ENCODE measurements around the gene RNF32.

Gene RNF32

DNA sequence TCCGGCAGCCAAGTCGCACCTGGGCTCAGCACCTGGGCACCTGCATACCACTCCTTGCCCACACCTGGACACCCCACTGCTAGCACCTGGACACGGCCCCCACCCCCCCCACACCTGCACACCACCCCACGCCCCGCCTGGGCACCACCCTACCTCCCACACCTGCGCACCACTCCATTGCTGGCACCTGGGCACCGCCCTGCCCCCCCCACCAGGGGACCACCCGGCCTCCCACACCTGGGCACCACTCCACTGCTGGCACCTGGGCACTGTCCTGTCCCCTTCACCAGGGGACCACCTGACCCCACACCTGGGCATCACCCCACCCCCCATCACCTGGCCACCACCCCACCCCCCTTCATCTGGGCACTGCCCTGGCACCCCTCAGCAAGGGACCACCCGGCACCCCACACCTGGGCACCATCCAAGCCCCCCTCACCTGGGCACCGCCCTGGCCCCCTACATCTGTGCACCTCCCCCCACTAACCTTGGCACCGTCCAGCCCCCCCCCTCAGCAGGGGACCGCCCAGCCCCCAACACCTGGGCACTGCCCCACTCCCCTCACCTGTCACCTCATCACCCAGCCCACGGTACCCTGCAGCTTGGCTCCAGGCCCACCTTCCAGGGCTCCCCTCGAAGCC is 33.8 kb upstream of the RNF32 start:
- Histone ChIP-seq H3K4me3 (ENCODE audit: extremely low read depth, insufficient read depth, low read length, poor library complexity, severe bottlenecking) (no peak overlapping the region), H3K27ac (ENCODE audit: low read depth, low read length, severe bottlenecking) (no peak overlapping the region), H3K9me3 (ENCODE audit: control insufficient read depth, low read length) (no peaks in the 10 kb centered on the region), H3K36me3 (ENCODE audit: control insufficient read depth, insufficient read depth, low read length) (no peaks in the 10 kb centered on the region), H3K4me1 (ENCODE audit: control insufficient read depth, insufficient read depth, low read length, poor library complexity, severe bottlenecking) (peaks cover 5% of the 10 kb centered on the region)
- WGBS, 2 experiments (ENCODE audit: insufficient coverage in 2 of 2): 98 to 100% methylated on average over 2 to 4 of the region's 14 CpGs

DNA sequence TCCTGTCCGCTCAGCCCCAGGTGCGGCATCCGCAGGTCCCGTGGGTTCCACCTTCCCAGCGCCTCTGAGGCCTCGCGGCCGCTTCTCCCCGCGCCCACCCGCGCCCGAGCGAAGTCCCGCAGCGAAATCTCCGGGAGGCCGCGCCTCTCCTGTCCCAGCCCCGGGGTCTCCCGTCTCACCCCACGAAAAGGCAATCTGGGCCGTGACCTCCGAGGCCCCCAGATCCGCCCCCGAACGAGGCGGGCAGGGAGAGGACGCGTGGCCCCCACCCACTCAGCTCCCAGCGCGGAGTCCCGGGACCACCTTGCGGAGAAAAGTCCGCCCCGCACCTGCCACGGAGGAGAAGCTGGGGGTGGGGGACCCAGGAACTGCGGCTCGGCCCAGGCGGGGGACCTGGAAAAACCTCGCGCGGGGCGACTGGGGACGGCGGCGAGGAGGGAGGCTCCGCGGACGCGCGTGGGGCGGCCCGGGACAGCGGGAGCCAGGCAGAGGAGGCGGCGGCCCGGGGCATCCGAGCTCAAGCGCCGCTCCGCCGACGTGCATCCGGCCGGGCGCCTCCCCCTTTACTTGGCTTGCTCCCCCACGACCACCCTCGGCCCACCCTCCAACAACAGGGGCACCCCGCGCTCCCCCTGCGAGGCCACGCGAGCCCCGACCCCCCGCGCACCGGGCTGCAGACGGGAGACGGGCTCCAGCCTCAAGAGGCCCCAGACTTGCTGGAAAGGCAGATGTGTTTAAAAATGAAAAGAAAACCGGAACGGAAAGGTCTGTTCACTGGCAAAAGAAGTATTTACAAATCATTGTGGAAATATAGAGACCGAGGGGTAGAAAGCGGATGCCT is 33.0 kb upstream of the RNF32 start:
- Histone ChIP-seq H3K4me3 (ENCODE audit: extremely low read depth, insufficient read depth, low read length, poor library complexity, severe bottlenecking) (no peak overlapping the region), H3K4me1 (ENCODE audit: control insufficient read depth, insufficient read depth, low read length, poor library complexity, severe bottlenecking) (peaks cover 5% of the 10 kb centered on the region), H3K36me3 (ENCODE audit: control insufficient read depth, insufficient read depth, low read length) (no peaks in the 10 kb centered on the region), H3K27ac (ENCODE audit: low read depth, low read length, severe bottlenecking) (no peak overlapping the region), H3K9me3 (ENCODE audit: control insufficient read depth, low read length) (no peaks in the 10 kb centered on the region)
- WGBS, 2 experiments (ENCODE audit: insufficient coverage in 2 of 2): 96 to 97% methylated on average over 26 to 59 of the region's 84 CpGs

DNA sequence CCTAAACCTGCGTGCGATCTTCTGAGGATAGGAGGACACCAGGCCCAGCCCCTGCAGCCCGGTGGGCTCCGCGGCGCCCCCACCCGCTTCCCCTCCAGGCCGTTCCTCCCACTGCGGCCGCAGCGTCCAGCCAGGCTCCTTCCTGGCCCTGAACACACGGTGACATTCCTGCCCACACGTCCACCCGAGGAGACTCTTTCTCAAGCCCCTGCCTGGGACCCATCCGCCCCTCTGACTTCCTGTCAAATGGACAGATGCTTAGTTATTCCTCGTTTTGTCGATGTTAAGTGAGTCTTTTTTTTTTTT is 32.4 kb upstream of the RNF32 start:
- H3K4me3 ChIP-seq (ENCODE audit: extremely low read depth, insufficient read depth, low read length, poor library complexity, severe bottlenecking): no peak overlapping the region
- WGBS, 2 experiments (ENCODE audit: insufficient coverage in 2 of 2): 90 to 94% methylated on average over 14 to 17 of the region's 17 CpGs
- peaks cover 5% of the 10 kb centered on the region for H3K4me1 ChIP-seq (ENCODE audit: control insufficient read depth, insufficient read depth, low read length, poor library complexity, severe bottlenecking)
- no peak overlapping the region for H3K27ac ChIP-seq (ENCODE audit: low read depth, low read length, severe bottlenecking)
- no peaks in the 10 kb centered on the region for H3K9me3 ChIP-seq (ENCODE audit: control insufficient read depth, low read length)
- no peaks in the 10 kb centered on the region for H3K36me3 ChIP-seq (ENCODE audit: control insufficient read depth, insufficient read depth, low read length)

DNA sequence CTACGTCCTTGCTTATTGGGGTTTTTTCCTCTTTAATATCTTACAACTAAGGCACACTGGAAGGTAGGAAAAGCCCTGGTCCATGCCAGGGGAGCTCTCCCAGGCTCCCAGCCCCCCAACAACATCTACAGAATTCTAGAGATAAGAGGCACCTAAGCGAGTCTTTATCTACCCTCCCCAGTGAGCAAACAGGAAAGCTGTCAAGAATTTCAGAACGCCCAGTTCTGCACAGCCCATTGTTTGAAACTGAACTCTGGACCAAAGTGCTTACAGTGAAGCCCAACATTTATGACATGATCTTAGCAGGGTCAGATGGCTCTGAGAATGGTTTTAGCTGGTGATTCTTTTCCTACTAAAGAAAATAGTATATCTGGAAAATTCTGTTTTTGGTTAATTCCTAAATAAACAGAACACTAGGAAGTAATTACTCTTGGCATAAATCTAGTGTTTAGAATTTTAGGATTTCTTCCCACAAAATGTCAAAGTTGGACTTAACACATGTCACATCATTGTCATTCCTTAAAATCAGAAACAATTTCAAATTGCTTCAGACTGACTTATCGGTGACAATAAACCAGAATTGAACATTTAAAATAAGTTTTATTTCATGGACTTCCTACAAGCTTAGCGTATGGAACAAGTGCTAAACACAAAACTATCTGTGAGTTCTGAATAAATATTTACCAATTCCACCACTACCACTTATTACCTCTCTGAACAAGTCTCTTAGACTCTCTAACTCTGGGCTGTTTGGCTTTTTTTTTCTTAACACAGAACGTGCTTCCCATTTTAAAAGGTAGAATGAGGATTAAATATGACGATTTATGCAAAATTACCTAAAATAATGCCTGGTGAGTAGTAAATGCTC is 31.3 kb upstream of the RNF32 start:
- Histone ChIP-seq H3K9me3 (ENCODE audit: control insufficient read depth, low read length) (no peaks in the 10 kb centered on the region), H3K36me3 (ENCODE audit: control insufficient read depth, insufficient read depth, low read length) (no peaks in the 10 kb centered on the region), H3K27ac (ENCODE audit: low read depth, low read length, severe bottlenecking) (no peak overlapping the region), H3K4me3 (ENCODE audit: extremely low read depth, insufficient read depth, low read length, poor library complexity, severe bottlenecking) (no peak overlapping the region), H3K4me1 (ENCODE audit: control insufficient read depth, insufficient read depth, low read length, poor library complexity, severe bottlenecking) (peaks cover 5% of the 10 kb centered on the region)
- WGBS, 2 experiments (ENCODE audit: insufficient coverage in 2 of 2): 82 to 88% methylated on average over 3 to 5 of the region's 7 CpGs

DNA sequence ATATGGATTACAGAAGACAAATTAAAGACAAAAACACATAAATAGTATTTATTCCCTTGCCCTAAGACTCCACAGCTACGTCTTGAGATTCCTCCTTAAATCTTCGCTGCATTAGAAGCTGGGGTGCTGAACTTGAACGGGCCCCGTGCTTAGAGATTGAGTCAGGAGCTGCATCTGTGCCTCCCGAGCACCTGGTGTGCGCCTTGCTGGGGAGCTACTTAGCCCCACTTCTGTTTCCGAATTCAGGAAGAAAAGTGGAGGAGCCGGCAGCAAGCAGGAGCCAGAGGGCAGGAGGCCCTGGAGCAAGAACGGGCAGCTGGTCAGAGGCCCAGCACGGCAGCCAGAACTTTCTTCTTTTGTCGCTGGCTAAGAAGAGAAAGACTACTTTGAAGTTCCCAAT is 30.4 kb upstream of the RNF32 start:
- Histone ChIP-seq H3K4me3 (ENCODE audit: extremely low read depth, insufficient read depth, low read length, poor library complexity, severe bottlenecking) (no peak overlapping the region), H3K4me1 (ENCODE audit: control insufficient read depth, insufficient read depth, low read length, poor library complexity, severe bottlenecking) (no peaks in the 10 kb centered on the region), H3K36me3 (ENCODE audit: control insufficient read depth, insufficient read depth, low read length) (no peaks in the 10 kb centered on the region), H3K9me3 (ENCODE audit: control insufficient read depth, low read length) (no peaks in the 10 kb centered on the region), H3K27ac (ENCODE audit: low read depth, low read length, severe bottlenecking) (no peak overlapping the region)
- 82 to 88% methylated on average over 10 of the region's 11 CpGs for WGBS, 2 experiments (ENCODE audit: insufficient coverage in 2 of 2)

DNA sequence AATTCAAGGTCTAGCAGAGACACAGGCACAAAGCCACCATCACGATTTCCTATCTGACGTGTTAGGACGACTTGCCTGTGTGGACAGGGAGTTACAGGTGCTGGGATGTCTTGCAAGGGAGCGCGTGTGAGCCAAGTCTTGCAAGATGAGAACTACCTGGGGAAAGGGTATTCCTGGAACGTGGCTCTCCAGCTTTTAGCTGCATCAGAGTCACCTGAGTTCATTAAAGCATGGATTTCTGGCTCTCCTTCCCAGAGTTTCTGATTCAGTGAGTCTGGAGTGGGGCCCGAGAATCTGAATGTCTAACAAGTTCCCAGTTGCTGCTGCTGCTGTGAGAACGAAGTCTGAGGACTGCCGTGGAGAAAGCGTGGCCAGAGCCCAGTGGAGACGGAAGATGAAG is 30.0 kb upstream of the RNF32 start:
- Histone ChIP-seq H3K36me3 (ENCODE audit: control insufficient read depth, insufficient read depth, low read length) (no peaks in the 10 kb centered on the region), H3K4me3 (ENCODE audit: extremely low read depth, insufficient read depth, low read length, poor library complexity, severe bottlenecking) (no peak overlapping the region), H3K9me3 (ENCODE audit: control insufficient read depth, low read length) (no peaks in the 10 kb centered on the region), H3K27ac (ENCODE audit: low read depth, low read length, severe bottlenecking) (no peak overlapping the region), H3K4me1 (ENCODE audit: control insufficient read depth, insufficient read depth, low read length, poor library complexity, severe bottlenecking) (no peaks in the 10 kb centered on the region)
- WGBS, 2 experiments (ENCODE audit: insufficient coverage in 2 of 2): 81 to 83% methylated on average over 11 of the region's 11 CpGs

DNA sequence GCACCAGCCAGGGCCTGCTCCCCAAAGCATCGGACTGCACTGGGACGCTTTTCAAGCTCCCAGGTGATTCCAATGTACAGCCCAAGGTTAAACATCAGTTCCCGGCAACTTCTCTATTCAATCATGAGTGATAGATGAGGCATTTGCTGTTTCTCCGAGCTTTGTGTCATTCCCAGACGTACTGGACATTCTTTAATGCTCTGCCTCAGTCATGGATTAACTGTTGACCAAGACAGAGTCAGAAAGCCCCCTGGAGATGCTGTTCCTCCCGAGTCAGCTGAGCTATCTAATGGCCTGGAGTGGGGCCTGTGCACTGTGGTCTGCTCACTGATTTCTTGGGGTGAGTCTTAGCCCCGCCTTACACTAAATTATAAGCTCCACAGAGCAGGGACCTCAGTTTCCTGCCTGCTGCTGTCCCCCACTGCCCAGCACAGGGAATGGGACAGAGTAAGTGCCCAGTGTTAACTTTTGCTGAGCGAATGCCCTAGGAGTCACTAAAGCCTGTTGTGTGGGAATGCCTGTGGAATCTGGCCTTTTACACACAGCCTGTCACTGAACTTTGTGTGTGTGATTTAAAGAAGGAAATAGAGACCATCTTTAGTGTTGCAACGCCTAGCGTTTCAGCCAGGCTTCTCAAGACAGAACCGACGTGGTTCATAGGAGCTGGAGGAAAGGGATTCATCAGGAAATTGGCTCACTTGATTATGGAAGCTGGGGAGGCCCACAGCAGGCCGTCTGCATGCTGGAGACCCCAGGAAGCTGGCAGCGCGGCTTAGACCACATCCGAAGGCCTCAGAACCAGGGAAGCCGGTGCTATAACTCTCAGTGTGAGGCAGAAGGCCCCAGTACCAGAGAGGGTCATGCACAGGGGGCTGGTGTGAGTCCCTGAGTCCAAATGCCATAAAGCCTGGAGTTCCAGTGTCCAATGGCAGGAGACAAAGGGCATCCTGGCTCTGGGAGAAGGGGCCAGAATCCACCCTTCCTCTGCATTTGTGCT is 29.3 kb upstream of the RNF32 start:
- WGBS, 2 experiments (ENCODE audit: insufficient coverage in 2 of 2): 90 to 92% methylated on average over 14 to 15 of the region's 17 CpGs
- Histone ChIP-seq H3K4me1 (ENCODE audit: control insufficient read depth, insufficient read depth, low read length, poor library complexity, severe bottlenecking) (no peaks in the 10 kb centered on the region), H3K4me3 (ENCODE audit: extremely low read depth, insufficient read depth, low read length, poor library complexity, severe bottlenecking) (no peak overlapping the region), H3K36me3 (ENCODE audit: control insufficient read depth, insufficient read depth, low read length) (no peaks in the 10 kb centered on the region), H3K27ac (ENCODE audit: low read depth, low read length, severe bottlenecking) (no peak overlapping the region), H3K9me3 (ENCODE audit: control insufficient read depth, low read length) (no peaks in the 10 kb centered on the region)

DNA sequence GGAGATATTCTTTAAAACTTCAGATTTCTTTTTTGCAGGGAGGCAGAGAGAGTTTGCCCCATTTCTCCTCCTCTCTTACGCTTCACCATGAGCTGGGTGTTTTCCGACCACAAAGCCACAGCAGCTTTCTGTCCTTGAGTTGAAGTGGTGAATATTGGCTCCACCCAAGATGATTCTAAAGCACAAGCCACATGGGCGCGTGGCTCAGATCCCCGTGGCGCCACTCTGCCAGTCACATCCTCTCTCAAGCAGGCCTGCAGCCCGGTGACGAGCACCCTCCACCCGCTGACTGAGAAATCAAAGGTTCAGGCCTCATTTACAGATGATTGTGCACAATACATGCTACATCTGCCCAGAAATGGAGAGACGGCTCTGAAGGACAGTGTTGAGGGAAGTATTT is 27.6 kb upstream of the RNF32 start:
- Histone ChIP-seq H3K4me3 (ENCODE audit: extremely low read depth, insufficient read depth, low read length, poor library complexity, severe bottlenecking) (no peak overlapping the region), H3K4me1 (ENCODE audit: control insufficient read depth, insufficient read depth, low read length, poor library complexity, severe bottlenecking) (no peaks in the 10 kb centered on the region), H3K9me3 (ENCODE audit: control insufficient read depth, low read length) (no peaks in the 10 kb centered on the region), H3K36me3 (ENCODE audit: control insufficient read depth, insufficient read depth, low read length) (no peaks in the 10 kb centered on the region), H3K27ac (ENCODE audit: low read depth, low read length, severe bottlenecking) (no peak overlapping the region)
- 97 to 100% methylated on average over 3 to 7 of the region's 10 CpGs for WGBS, 2 experiments (ENCODE audit: insufficient coverage in 2 of 2)

DNA sequence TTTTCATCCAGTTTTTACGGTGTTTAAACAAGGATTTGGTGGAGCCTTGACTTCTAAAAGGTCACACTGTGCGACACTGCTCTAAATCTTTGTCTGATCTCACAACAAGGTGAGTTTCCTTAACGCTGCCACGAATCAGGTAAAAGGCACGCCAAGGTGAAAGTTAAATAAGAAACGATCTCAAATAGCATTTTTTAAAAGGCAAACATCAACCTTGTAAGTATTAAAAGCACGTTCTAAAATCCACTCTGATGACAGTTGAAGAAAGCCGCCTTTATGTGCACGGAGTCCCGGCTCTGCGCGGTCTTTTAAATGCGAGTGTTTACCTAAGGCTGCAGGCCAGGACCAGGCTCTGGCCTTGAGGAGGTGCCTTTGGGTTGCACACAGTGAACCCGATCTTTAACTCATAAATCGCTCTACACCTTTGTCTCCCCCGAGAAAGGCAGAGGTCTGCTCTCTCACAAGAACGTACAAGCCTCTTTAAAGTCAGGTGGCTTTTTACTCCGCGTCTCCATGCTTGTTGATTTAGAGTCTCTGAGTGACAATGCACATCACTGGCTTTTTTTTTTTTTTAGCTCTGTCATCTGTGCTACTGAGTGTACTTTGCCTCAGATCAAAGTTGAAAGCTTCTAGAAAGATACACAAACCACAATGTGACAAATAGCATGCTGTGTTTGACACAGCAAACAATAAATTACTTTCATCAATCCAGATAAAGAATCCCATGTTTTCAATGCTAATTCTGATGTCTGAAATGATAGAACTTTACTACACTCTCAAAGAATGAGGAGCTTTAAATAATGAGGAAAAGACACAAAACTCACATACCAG is 25.9 kb upstream of the RNF32 start:
- 91 to 93% methylated on average over 17 of the region's 19 CpGs for WGBS, 2 experiments (ENCODE audit: insufficient coverage in 2 of 2)
- Histone ChIP-seq H3K27ac (ENCODE audit: low read depth, low read length, severe bottlenecking) (no peak overlapping the region), H3K9me3 (ENCODE audit: control insufficient read depth, low read length) (no peaks in the 10 kb centered on the region), H3K36me3 (ENCODE audit: control insufficient read depth, insufficient read depth, low read length) (no peaks in the 10 kb centered on the region), H3K4me1 (ENCODE audit: control insufficient read depth, insufficient read depth, low read length, poor library complexity, severe bottlenecking) (no peaks in the 10 kb centered on the region), H3K4me3 (ENCODE audit: extremely low read depth, insufficient read depth, low read length, poor library complexity, severe bottlenecking) (no peak overlapping the region)

Measured in mesodermal cell (in vitro differentiated cells).